SK-N-MC (cell line): ENCODE data around the gene TEKT4.
"Not testable (repeated sequence)": the region's sequence is repeated elsewhere in the genome, so short reads cannot be mapped to it uniquely, and the experiment has no call there.

Experiments used
- DNase-seq: peaks from one replicate; pipeline ENCODE4 v3.0.0-alpha.2; 2011; ENCODE audit warnings: low read depth, low spot score
- H3K27ac ChIP-seq: fragments of 200-600 bp; sonication (generic); 2 replicates; pipeline ENCODE4 v1.5.1; 2016; ENCODE audit warnings: mixed run types
- H3K36me3 ChIP-seq: fragments of 200-600 bp; sonication (generic); 2 replicates; pipeline ENCODE4 v1.6.1; 2017; ENCODE audit warnings: antibody characterized with exemption, low read length, mixed read lengths; ENCODE audit not compliant: insufficient read depth
- H3K4me3 ChIP-seq: fragments of 200-600 bp; sonication (generic); 2 replicates; pipeline ENCODE4 v1.5.1; 2016
- H3K9ac ChIP-seq: fragments of 200-600 bp; sonication (generic); 2 replicates; pipeline ENCODE4 v1.8.0; 2017; ENCODE audit warnings: mixed run types, mixed read lengths; ENCODE audit not compliant: insufficient read length
- H3K9me3 ChIP-seq: fragments of 200-600 bp; sonication (generic); 2 replicates; pipeline ENCODE4 v1.6.1; 2017; ENCODE audit warnings: low read depth, mild to moderate bottlenecking, antibody characterized with exemption, low read length, moderate library complexity, mixed read lengths
- EZH2 ChIP-seq: fragments of 200-600 bp; sonication (generic); IDR thresholded peaks from one replicate; pipeline ENCODE4 v1.6.1; 2017; ENCODE audit warnings: antibody characterized with exemption
- FOXP2 ChIP-seq: optimal IDR thresholded peaks from 2 replicates; pipeline ENCODE3; 2011; ENCODE audit warnings: mild to moderate bottlenecking, moderate library complexity; ENCODE audit not compliant: insufficient read depth; ENCODE audit errors: extremely low read length, control extremely low read depth
- POLR2AphosphoS5 ChIP-seq: IDR thresholded peaks from 2 replicates; pipeline ENCODE4 v1.6.1; 2012; ENCODE audit warnings: mild to moderate bottlenecking, low read depth, low read length, borderline replicate concordance

Gene TEKT4, protein sequence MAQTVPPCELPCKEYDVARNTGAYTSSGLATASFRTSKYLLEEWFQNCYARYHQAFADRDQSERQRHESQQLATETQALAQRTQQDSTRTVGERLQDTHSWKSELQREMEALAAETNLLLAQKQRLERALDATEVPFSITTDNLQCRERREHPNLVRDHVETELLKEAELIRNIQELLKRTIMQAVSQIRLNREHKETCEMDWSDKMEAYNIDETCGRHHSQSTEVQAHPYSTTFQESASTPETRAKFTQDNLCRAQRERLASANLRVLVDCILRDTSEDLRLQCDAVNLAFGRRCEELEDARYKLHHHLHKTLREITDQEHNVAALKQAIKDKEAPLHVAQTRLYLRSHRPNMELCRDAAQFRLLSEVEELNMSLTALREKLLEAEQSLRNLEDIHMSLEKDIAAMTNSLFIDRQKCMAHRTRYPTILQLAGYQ

DNA sequence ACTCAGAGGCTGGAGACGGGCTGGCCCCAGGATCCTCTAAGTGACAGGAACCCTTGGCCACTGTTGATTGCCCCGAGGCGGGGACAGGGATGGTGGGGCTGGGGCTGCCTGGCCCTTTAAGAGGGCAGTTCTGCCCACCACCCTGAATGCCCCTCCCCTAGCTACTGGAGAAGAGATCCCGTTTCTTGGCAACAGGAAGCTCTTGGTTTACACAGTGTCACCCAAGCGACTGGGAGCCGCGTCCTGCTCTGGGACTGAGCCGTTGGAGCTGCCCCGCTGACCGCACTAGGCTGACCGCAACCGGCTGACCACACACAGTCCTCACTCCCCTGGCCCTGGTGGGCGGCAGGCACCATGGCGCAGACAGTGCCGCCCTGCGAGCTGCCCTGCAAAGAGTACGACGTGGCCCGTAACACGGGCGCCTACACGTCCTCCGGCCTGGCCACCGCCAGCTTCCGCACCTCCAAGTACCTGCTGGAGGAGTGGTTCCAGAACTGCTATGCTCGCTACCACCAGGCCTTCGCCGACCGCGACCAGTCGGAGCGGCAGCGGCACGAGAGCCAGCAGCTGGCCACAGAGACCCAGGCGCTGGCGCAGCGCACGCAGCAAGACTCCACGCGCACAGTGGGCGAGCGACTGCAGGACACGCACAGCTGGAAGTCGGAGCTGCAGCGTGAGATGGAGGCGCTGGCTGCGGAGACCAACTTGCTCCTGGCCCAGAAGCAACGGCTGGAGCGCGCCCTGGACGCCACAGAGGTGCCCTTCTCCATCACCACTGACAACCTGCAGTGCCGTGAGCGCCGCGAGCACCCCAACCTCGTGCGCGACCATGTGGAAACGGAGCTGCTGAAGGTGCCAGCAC is at the start of gene TEKT4:
TSS of gene TEKT4 (plus strand) at position 205 of the 862 bp plus-strand sequence. CDS start at position 355, 150 bp downstream.
- TF ChIP-seq POLR2AphosphoS5, result no peak
- no peak for TF ChIP-seq FOXP2
- no peak for TF ChIP-seq EZH2
- Histone ChIP-seq H3K9ac (no peak within 1 kb of the TSS), H3K9me3 (no peaks in the 10 kb centered on the region), H3K4me3 (no peak within 1 kb of the TSS), H3K27ac (no peak within 1 kb of the TSS), H3K36me3 (no peaks in the 10 kb centered on the region)
- no peak for DNase-seq

DNA sequence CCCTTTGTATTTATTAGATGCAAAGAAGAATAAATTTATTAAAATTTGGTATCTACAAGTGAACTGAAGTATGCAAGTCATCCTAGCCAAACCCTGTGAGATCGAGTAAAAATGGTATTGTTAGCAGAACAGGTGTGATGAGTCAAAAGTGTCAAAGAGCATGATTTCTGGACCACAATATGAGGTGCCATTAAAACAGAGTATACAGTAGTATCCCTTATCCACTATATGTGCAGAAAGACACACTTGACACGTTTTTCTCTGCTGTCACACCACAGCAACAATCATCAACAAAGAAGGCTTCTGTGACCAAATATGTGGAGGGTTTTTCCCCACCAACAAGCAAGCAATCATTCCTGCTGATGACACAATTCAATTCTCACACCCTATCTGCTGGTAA is 32.0 kb upstream of the TEKT4 start:
- H3K27ac ChIP-seq, H3K4me3 ChIP-seq, H3K36me3 ChIP-seq, H3K9me3 ChIP-seq, H3K9ac ChIP-seq, DNase-seq: not testable (repeated sequence)

DNA sequence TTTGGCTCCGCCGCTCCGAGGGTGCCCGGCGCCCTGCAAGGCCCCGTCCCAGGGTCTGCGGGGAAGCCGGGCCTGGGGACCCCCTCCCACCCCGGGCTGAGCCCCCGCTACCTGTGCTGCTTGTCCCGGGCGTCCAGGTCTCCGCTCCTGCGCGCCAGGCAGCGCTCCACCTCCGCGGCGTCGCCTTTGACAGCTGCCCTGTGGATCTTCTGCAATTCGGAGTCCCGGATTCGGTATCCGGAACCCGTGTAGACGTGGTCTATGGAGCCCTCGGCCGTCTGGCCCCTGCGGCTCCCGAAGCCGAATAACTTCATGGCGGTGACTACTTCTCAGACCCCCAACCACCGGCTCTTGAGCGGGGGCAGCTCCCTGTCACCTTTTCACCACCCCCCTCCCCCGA is 14.4 kb upstream of the TEKT4 start:
- not testable (repeated sequence) for H3K9me3 ChIP-seq, H3K36me3 ChIP-seq, H3K4me3 ChIP-seq, H3K27ac ChIP-seq, H3K9ac ChIP-seq, DNase-seq

DNA sequence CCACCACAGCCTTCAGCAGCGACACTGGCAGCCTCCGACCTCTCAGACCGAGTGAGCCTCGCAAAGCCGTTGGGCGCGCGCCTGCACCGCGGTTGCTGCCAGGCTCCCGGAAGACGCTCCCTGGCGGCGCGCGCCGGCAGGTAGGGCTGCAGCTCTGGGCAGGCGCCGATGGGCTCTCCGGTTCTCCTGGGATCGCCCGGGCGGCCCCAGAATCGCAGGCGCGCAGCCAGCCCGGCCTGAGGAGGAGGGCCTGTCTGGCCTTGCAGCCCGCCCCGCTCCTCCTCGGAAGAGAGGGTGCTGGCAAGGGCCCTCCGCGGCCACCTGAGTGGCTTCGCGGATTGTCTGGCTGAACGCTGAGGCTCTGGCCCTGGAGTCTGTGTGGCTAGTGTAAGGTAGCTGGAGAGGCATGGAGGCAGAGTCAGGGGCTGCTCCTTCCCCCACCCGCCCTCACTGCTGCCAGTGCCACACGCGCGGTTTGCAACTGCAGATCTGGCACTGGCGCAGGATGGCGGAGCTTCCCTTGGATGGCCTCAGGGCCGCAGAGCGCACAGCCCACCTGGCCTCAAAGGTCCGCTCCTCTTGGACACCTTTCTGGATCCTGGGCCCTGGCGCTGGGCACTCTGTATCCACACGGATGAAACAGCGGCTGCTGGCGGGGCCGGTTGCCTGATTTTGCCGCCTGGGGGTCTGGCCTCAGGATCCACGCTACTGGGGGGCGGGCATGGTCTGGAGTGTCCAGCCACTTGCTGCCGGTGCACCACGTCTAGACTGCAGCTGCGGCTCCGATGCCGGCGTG is 13.7 kb upstream of the TEKT4 start:
- H3K9me3 ChIP-seq, H3K36me3 ChIP-seq, H3K27ac ChIP-seq, H3K9ac ChIP-seq, H3K4me3 ChIP-seq, DNase-seq: not testable (repeated sequence)

DNA sequence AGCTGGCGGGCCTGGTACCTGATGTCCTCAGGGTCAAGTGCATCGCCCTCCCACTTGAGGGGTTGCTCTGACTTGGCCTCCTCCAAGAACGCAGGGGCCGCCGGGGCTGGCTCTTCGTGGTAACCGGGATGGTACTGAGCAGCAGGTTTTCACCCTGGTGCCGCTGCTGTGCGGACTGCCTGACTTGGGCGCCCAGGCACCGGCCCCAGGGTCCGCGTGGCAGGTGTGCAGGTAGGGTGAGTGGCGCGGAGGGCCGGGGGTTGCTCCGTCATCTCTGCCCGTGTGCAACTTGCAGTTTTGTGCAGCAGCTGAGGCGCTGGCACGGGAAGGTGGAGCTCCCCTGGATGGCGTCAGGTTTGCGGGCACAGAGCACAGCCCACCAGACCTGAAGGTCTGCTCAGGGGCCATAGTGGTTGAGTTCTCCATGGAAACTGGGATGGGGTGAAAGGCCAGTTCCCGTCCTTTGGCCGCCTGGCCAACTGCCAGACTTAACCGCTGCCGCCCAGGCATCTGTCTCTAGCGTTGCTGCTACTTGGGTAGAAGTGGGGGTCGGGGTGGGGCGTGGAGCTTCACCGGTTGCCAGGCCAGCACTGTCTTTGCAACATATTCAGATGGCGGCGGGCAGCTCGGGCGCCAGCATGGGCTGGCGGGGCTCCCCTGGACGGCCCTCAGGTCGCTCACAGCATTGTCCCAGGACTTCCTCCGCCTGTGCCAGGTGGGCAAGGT is 12.9 kb upstream of the TEKT4 start:
- not testable (repeated sequence) for H3K27ac ChIP-seq, H3K36me3 ChIP-seq, H3K4me3 ChIP-seq, DNase-seq, H3K9ac ChIP-seq, H3K9me3 ChIP-seq

DNA sequence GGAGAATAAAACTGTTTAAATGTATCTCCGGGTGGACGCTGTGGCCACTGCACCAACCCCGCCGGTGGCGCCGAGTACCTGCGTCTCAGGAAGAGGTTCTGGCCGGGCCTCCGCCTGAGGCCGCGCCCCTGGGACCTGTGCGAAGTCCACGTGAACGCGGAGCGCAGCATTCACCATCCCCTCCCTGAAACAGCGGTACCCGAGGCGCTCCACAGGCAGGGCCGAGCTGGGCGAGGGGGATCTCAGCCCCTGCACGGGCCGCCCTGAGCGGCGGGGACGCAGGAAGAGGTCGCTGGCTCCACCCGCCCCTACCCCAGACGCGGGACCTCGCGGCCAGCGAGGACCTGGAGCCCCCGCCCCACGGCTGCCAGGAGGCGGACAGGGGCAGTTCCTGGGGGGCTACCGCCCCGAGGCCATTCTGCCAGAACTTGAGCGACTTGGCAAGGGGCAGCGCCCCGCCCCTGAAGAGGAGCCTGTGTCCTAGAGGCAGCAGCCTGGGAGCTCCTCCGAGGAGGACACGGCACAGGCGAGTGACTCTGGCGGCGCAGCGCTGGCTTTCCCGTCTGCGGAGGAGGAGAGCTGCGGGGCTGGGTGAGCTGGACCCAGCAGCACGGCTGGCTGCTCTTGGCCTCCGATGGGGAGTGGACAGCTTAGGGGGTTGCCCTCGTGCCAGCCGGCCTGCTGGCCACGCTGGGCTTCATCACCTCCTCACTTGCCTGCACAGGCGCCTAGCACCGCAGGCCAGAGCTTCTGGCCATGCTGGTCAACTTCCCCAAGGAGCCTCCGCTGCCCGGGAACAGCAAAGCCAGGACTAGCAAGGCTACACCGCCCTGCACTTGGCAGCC is 9.7 kb upstream of the TEKT4 start:
- DNase-seq, result no peak
- H3K27ac ChIP-seq, result no peak overlapping the region
- no peaks in the 10 kb centered on the region for H3K9me3 ChIP-seq
- no peaks in the 10 kb centered on the region for H3K36me3 ChIP-seq
- H3K9ac ChIP-seq, result no peak overlapping the region
- no peak overlapping the region for H3K4me3 ChIP-seq
- TF ChIP-seq FOXP2, result no peak

DNA sequence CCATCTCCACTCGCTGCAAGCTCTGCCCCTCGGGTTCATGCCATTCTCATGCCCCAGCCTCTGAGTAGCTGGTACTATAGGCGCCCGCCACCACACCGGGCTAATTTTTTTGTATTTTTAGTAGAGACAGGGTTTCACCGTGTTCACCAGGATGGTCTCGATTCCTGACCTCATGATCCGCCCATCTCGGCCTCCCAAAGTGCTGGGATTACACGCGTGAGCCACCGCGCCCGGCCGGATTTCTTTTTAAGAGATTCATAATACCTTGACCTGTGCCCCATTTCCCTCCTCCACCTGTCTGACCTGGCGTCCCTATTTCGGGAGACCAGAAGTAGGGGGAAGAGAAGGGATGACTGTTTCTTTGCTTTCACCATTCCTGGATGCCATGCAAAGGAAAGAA is 8.3 kb upstream of the TEKT4 start:
- not testable (repeated sequence) for DNase-seq, H3K9ac ChIP-seq, H3K36me3 ChIP-seq, H3K27ac ChIP-seq, H3K4me3 ChIP-seq, H3K9me3 ChIP-seq

DNA sequence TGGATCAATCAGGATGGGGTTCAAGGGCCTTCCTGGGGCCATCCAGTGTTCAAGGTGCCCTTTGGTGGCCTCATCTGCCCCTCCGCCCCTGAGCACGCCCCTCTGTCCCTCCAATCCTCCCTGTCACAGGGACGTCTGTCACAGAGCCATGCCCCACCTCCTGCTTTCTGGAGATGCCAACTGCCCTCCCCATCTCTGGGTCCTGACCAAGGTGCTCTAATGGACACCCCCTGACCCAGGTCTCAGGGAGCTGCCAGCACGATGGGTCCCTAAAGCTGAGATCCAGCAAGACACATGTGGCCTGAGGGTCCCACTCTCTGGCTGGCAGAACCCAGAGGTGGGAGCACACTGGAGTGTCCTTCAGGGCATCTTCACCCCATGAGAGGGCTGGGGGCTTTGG is 2.1 kb upstream of the TEKT4 start:
- TF ChIP-seq POLR2AphosphoS5 (no peak), EZH2 (no peak), FOXP2 (no peak)
- no peak for DNase-seq
- Histone ChIP-seq H3K36me3 (no peaks in the 10 kb centered on the region), H3K27ac (no peak overlapping the region), H3K9ac (no peak overlapping the region), H3K9me3 (no peaks in the 10 kb centered on the region), H3K4me3 (no peak overlapping the region)
